ENCODE results near the gene L3MBTL3. TPM values are rescaled to one million over a fixed set of nuclear protein-coding genes. Genes with fewer than 3 reads are reported as not detected.

Gene L3MBTL3
- total RNA-seq, 2 donors from 2014 or later: 23.7 to 39.7 TPM

DNA sequence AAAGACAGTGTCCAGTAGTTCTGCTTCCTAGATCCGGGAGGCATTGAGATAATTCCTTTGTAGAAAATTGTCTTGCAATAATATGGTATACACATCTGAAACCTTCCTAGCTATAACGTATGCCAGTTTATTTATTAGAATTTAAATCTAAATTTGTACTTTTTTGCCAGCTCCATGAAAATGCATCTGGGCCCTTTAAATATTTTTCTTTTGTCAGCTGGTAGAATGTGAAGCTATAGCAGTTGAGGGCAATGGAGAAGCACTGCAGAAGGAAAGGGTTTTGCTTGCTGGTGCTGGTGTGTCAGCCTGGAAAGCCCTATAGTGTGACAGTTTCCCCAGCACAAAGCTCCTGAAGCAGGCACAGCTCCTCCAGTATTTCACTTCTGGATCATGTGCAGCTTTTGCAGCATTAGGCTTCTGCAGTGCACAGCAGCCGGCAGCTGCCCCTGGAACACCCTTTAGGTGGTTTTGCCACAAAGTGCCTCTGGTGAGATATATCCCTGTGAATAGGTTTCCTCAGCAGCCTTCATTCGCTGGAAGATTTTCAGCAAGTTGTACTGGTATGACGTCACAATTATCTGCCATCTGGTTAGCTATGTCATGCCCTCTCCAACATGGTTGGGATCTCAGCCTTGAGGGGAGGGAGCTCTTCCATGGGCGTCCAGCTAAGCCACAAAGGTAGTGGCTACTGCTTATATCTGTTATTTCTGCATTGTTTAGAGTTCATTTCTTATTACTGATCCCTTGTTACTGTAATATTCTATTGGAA is 40.0 kb upstream of the L3MBTL3 start:
- Histone ChIP-seq H3K9me3 (ENCODE audit: control insufficient read depth, low read length) (no peaks in the 10 kb centered on the region), H3K36me3 (ENCODE audit: control insufficient read depth, insufficient read depth, low read length) (no peaks in the 10 kb centered on the region), H3K4me3 (ENCODE audit: low read length) (no peak overlapping the region), H3K27me3 (ENCODE audit: control insufficient read depth, insufficient read depth, low read length, poor library complexity, severe bottlenecking) (no peaks in the 10 kb centered on the region), H3K4me1 (ENCODE audit: control insufficient read depth, insufficient read depth, low read length) (no peaks in the 10 kb centered on the region), H3K27ac (ENCODE audit: low read depth, low read length) (no peak overlapping the region), H3K9ac (ENCODE audit: extremely low read depth, low read length, poor library complexity, severe bottlenecking) (no peak overlapping the region)
- no peak for DNase-seq
- no peak overlapping the region for H3K4me3 Mint-ChIP-seq
- H3K36me3 Mint-ChIP-seq (ENCODE audit: low read depth): no peaks in the 10 kb centered on the region
- no peaks in the 10 kb centered on the region for H3K27me3 Mint-ChIP-seq (ENCODE audit: insufficient read depth)
- WGBS, 2 experiments (ENCODE audit: insufficient coverage in 1 of 2, insufficient read length in 1 of 2): 91% methylated on average over 4 to 6 of the region's 6 CpGs
- no peak overlapping the region for H3K27ac Mint-ChIP-seq
- no peaks in the 10 kb centered on the region for H3K4me1 Mint-ChIP-seq
- TF ChIP-seq, protein P1, sequence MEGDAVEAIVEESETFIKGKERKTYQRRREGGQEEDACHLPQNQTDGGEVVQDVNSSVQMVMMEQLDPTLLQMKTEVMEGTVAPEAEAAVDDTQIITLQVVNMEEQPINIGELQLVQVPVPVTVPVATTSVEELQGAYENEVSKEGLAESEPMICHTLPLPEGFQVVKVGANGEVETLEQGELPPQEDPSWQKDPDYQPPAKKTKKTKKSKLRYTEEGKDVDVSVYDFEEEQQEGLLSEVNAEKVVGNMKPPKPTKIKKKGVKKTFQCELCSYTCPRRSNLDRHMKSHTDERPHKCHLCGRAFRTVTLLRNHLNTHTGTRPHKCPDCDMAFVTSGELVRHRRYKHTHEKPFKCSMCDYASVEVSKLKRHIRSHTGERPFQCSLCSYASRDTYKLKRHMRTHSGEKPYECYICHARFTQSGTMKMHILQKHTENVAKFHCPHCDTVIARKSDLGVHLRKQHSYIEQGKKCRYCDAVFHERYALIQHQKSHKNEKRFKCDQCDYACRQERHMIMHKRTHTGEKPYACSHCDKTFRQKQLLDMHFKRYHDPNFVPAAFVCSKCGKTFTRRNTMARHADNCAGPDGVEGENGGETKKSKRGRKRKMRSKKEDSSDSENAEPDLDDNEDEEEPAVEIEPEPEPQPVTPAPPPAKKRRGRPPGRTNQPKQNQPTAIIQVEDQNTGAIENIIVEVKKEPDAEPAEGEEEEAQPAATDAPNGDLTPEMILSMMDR (conservative IDR thresholded peaks at IDR 0.05): no peak
- peaks cover 2% of the 10 kb centered on the region for H3K9me3 Mint-ChIP-seq

DNA sequence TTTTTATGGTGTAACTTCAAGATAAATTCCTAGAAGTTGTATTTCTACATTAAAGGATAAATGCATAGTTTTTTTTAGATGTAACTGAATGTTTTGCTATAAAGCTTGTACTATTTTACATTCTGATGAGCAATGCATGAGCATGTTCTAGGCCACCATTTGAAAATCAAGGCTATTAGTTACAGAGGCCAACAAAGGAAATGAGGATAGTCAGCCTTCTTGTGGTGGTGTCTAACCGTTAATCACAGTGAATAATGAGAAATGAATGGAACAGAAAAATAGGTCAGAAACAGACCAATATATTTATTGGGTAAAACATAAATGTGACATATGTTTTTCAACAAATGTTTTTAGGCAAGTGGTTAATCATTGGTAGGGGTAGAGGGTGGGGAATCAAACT is 37.6 kb upstream of the L3MBTL3 start:
- no peaks in the 10 kb centered on the region for H3K27me3 ChIP-seq (ENCODE audit: control insufficient read depth, insufficient read depth, low read length, poor library complexity, severe bottlenecking)
- H3K9ac ChIP-seq (ENCODE audit: extremely low read depth, low read length, poor library complexity, severe bottlenecking): no peak overlapping the region
- TF ChIP-seq, protein P1 (conservative IDR thresholded peaks at IDR 0.05): no peak
- no peaks in the 10 kb centered on the region for H3K4me1 ChIP-seq (ENCODE audit: control insufficient read depth, insufficient read depth, low read length)
- H3K4me1 Mint-ChIP-seq: no peaks in the 10 kb centered on the region
- no peak overlapping the region for H3K27ac Mint-ChIP-seq
- H3K9me3 ChIP-seq (ENCODE audit: control insufficient read depth, low read length): no peaks in the 10 kb centered on the region
- no peak for DNase-seq
- 17 to 45% methylated on average over 1 of the region's 1 CpG for WGBS, 2 experiments (ENCODE audit: insufficient coverage in 1 of 2, insufficient read length in 1 of 2)
- peaks cover 2% of the 10 kb centered on the region for H3K9me3 Mint-ChIP-seq
- H3K4me3 ChIP-seq (ENCODE audit: low read length): no peak overlapping the region
- no peak overlapping the region for H3K4me3 Mint-ChIP-seq
- no peak overlapping the region for H3K27ac ChIP-seq (ENCODE audit: low read depth, low read length)
- no peaks in the 10 kb centered on the region for H3K36me3 ChIP-seq (ENCODE audit: control insufficient read depth, insufficient read depth, low read length)
- H3K36me3 Mint-ChIP-seq (ENCODE audit: low read depth): no peaks in the 10 kb centered on the region
- H3K27me3 Mint-ChIP-seq (ENCODE audit: insufficient read depth): no peaks in the 10 kb centered on the region

DNA sequence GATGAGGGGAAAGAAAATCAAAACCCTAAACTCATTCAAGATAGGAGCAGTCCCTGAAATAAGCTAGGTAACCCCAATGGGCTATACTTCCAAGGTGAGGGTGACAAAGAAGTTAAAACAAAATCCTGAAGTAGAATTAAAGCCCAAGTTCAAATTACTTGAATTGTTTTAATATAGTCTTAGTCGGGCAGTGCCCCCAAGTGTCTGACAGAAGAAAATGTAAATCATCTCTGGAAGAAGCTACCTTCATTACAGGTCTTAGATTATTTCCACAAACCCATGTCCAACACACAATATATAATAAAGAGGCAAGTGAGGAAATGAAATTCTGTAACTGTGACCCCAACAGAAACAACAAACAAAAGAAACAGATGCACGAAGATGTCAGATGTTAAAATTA is 36.8 kb upstream of the L3MBTL3 start:
- Histone ChIP-seq H3K9ac (ENCODE audit: extremely low read depth, low read length, poor library complexity, severe bottlenecking) (no peak overlapping the region), H3K36me3 (ENCODE audit: control insufficient read depth, insufficient read depth, low read length) (no peaks in the 10 kb centered on the region), H3K4me1 (ENCODE audit: control insufficient read depth, insufficient read depth, low read length) (no peaks in the 10 kb centered on the region), H3K27ac (ENCODE audit: low read depth, low read length) (no peak overlapping the region), H3K4me3 (ENCODE audit: low read length) (no peak overlapping the region), H3K27me3 (ENCODE audit: control insufficient read depth, insufficient read depth, low read length, poor library complexity, severe bottlenecking) (no peaks in the 10 kb centered on the region), H3K9me3 (ENCODE audit: control insufficient read depth, low read length) (no peaks in the 10 kb centered on the region)
- TF ChIP-seq, protein P1 (conservative IDR thresholded peaks at IDR 0.05): peak; percentile 56
- no peak overlapping the region for H3K4me3 Mint-ChIP-seq
- no peaks in the 10 kb centered on the region for H3K36me3 Mint-ChIP-seq (ENCODE audit: low read depth)
- no peaks in the 10 kb centered on the region for H3K27me3 Mint-ChIP-seq (ENCODE audit: insufficient read depth)
- peaks cover 2% of the 10 kb centered on the region for H3K9me3 Mint-ChIP-seq
- DNase-seq: no peak
- 64% methylated on average over 1 of the region's 2 CpGs; no CpG with 5 or more reads in 1 of the 2 experiments for WGBS, 2 experiments (ENCODE audit: insufficient coverage in 1 of 2, insufficient read length in 1 of 2)
- no peak overlapping the region for H3K27ac Mint-ChIP-seq
- H3K4me1 Mint-ChIP-seq: no peaks in the 10 kb centered on the region

Data from endodermal cell (in vitro differentiated cells).